M059J (cell line): Measurements from ENCODE around the gene LIN7C. TPM values are rescaled to one million over a fixed set of nuclear protein-coding genes. Genes with fewer than 3 reads are reported as not detected.

ENCODE experiments used
- DNase-seq: peaks from one replicate; pipeline ENCODE4 v3.0.0-alpha.2; 2012; ENCODE audit warnings: low read depth
- total RNA-seq: library from RNA; depleted of rRNA; stranded (reverse); fragments of >200 nt; shearing (Covaris generic); gene quantifications from 2 replicates; pipeline ENCODE4 v1.2.3, GENCODE V29; 2014

Gene LIN7C
- total RNA-seq, 1 experiment from 2014 or later: 68.4 TPM

GRCh38 chr11:27509908-27510307, 3.3 kb upstream of the LIN7C start:
- no peak for DNase-seq

- no peak for DNase-seq
Observed at GRCh38 chr11:27507557-27508322, 1.2 kb upstream of the LIN7C start.

GRCh38 chr11:27505781-27506180, 788 bp downstream of the LIN7C start:
- DNase-seq: peak; percentile 12

- DNase-seq: no peak
Observed at GRCh38 chr11:27504205-27504604, 2.4 kb downstream of the LIN7C start.

- DNase-seq: no peak
Observed at GRCh38 chr11:27501100-27501499, 5.5 kb downstream of the LIN7C start.

- no peak for DNase-seq
Observed at GRCh38 chr11:27497911-27498310, 8.7 kb downstream of the LIN7C start.

- DNase-seq: peak; percentile 32
Observed at GRCh38 chr11:27497284-27497866, 9.2 kb downstream of the LIN7C start.

- no peak for DNase-seq
Observed at GRCh38 chr11:27496461-27496860, 10.1 kb downstream of the LIN7C start.

- no peak for DNase-seq
Observed at GRCh38 chr11:27495710-27496300, 10.8 kb downstream of the LIN7C start.

GRCh38 chr11:27489092-27489491, 17.5 kb downstream of the LIN7C start:
- DNase-seq: no peak

- no peak for DNase-seq
Observed at GRCh38 chr11:27487706-27488105, 18.9 kb downstream of the LIN7C start.

- peak; percentile 65 for DNase-seq
Observed at GRCh38 chr11:27485930-27486773, 20.4 kb downstream of the LIN7C start.

- DNase-seq: no peak
Observed at GRCh38 chr11:27482793-27483192, 23.8 kb downstream of the LIN7C start.

GRCh38 chr11:27481992-27482391, 24.6 kb downstream of the LIN7C start:
- no peak for DNase-seq

- DNase-seq: no peak
Observed at GRCh38 chr11:27477831-27478230, 28.7 kb downstream of the LIN7C start.

GRCh38 chr11:27477243-27477642, 29.3 kb downstream of the LIN7C start:
- DNase-seq: no peak

- DNase-seq: no peak
Observed at GRCh38 chr11:27475622-27476021, 30.9 kb downstream of the LIN7C start.

GRCh38 chr11:27473017-27473406, 33.6 kb downstream of the LIN7C start:
- DNase-seq: no peak

- DNase-seq: peak; percentile 98
Observed at GRCh38 chr11:27472398-27473016, 34.1 kb downstream of the LIN7C start, which contains the start of gene LGR4. Gene LGR4, minus strand, starts transcription at chr11:27472790. Its CDS starts 488 bp downstream, at chr11:27472302.

GRCh38 chr11:27471589-27472397, 34.8 kb downstream of the LIN7C start:
- DNase-seq: peak; percentile 46
